Sigmoid colon (tissue), 4 donors: ENCODE measurements around the gene TMED10.

Source experiments
- POLR2A ChIP-seq, 2 donors: fragments of 450-650 bp; IDR thresholded peaks; one replicate each; pipeline ENCODE4 v1.6.1; 2016; ENCODE audit warnings: antibody characterized with exemption in 2 of 2, mild to moderate bottlenecking in 2 of 2, moderate library complexity in 2 of 2
- POLR2AphosphoS5 ChIP-seq, 4 donors: sonication (generic); formaldehyde crosslinking; IDR thresholded peaks; one replicate each; pipeline ENCODE4 v1.6.1; 2017; ENCODE audit warnings: antibody characterized with exemption in 4 of 4
- TF ChIP-seq, protein P1 (sequence below), 4 experiments: fragments of 450-650 bp in 3 of 4; fragments of 200-600 bp in 1 of 4; IDR thresholded peaks; one replicate each; pipeline ENCODE4 v1.5.1; 2016 to 2019; ENCODE audit warnings: antibody characterized with exemption in 4 of 4, mild to moderate bottlenecking in 3 of 4, moderate library complexity in 2 of 4

DNA sequence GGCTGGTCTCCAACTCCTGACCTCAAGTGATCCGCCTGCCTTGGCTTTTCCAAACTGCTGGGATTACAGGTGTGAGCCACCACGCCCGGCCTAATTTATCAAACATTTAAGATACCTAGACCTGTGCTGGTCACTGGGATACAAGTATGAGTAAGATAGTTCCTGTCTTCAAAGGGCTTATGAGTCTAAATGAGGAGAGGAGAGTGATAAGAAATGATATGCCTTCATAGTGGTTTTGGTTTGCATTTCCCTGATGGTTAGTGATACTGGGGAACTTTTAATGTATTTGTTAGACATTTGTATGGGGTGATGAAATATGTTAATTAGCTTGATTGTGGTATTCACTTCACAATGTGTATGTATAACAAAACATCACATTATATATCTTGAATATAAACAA, 21.2 kb downstream of the TMED10 start:
- TF ChIP-seq, protein P1, sequence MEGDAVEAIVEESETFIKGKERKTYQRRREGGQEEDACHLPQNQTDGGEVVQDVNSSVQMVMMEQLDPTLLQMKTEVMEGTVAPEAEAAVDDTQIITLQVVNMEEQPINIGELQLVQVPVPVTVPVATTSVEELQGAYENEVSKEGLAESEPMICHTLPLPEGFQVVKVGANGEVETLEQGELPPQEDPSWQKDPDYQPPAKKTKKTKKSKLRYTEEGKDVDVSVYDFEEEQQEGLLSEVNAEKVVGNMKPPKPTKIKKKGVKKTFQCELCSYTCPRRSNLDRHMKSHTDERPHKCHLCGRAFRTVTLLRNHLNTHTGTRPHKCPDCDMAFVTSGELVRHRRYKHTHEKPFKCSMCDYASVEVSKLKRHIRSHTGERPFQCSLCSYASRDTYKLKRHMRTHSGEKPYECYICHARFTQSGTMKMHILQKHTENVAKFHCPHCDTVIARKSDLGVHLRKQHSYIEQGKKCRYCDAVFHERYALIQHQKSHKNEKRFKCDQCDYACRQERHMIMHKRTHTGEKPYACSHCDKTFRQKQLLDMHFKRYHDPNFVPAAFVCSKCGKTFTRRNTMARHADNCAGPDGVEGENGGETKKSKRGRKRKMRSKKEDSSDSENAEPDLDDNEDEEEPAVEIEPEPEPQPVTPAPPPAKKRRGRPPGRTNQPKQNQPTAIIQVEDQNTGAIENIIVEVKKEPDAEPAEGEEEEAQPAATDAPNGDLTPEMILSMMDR (IDR thresholded peaks at IDR 0.05) = no peak
- TF ChIP-seq POLR2A (IDR thresholded peaks at IDR 0.05) (no peak), POLR2AphosphoS5 (IDR thresholded peaks at IDR 0.05) (no peak)
